HCT116 (cell line): Measurements from ENCODE around the gene NFIA. TPM values are rescaled to one million over a fixed set of nuclear protein-coding genes. Genes with fewer than 3 reads are reported as not detected.

Source experiments
- ATAC-seq: fragments of 200-7000 bp; cut with Tn5 transposase; 2 replicates; pipeline ENCODE4 v1.9.1; 2020; ENCODE audit warnings: mild to moderate bottlenecking, moderate library complexity
- BruUV-seq: library from RNA; stranded (reverse); fragments of 400-500 nt; replicated peaks from 2 replicates; lab custom pipeline; 2021; lab: Mats Ljungman, UMichigan
- CTCF ChIA-PET: fragments of 300-600 bp; sonication (Branson Sonifier 250); formaldehyde crosslinking; loops from one replicate; lab custom pipeline; 2021; ENCODE audit warnings: antibody characterized with exemption; lab: Charles Lee
- POLR2A ChIA-PET: fragments of 300-600, 350-600 bp; sonication (Branson Sonifier 250); formaldehyde crosslinking; loops from one replicate; lab custom pipeline; 2021; ENCODE audit warnings: antibody characterized with exemption; lab: Charles Lee
- RAD21 ChIA-PET, 2 experiments: fragments of 300-600 bp; sonication (Branson Sonifier 250); formaldehyde crosslinking; loops; one replicate each; lab custom pipeline; 2023; ENCODE audit warnings: low total read pairs in 2 of 2; ENCODE audit not compliant: uncharacterized antibody in 2 of 2, unreplicated experiment in 2 of 2, low non-redundant PET in 1 of 2; lab: Charles Lee
- DNase-seq: peaks from one replicate; pipeline ENCODE4 v3.0.0-alpha.2; 2010; ENCODE audit warnings: low read depth, low spot score
- H2AFZ ChIP-seq: fragments of 200-600 bp; shearing (Covaris generic), sonication (generic); 2 replicates; pipeline ENCODE4 v1.6.1; 2017; ENCODE audit warnings: low read depth, mixed run types, mixed read lengths, antibody characterized with exemption, low read length; ENCODE audit not compliant: poor library complexity, severe bottlenecking
- H3K27ac ChIP-seq: 2 replicates; pipeline ENCODE4 v1.5.1; 2012; ENCODE audit warnings: low read depth, low read length
- H3K27me3 ChIP-seq: fragments of 200-600 bp; sonication (generic); 2 replicates; pipeline ENCODE4 v1.6.1; 2016; ENCODE audit warnings: mixed run types, low read length, mixed read lengths; ENCODE audit not compliant: insufficient read depth
- H3K36me3 ChIP-seq, 2 experiments: fragments of 200-500 bp in 1 of 2; fragments of 200-600 bp in 1 of 2; sonication (Bioruptor generic) in 1 of 2; sonication (generic) in 1 of 2; 2 replicates each; pipeline versions ENCODE4 v1.5.1 to v1.6.1; 2014 to 2016; ENCODE audit warnings: low read length in 2 of 2, inconsistent platforms in 1 of 2, mixed read lengths in 1 of 2, mixed run types in 1 of 2; ENCODE audit not compliant: insufficient read depth in 2 of 2, control insufficient read depth in 1 of 2
- H3K4me1 ChIP-seq, 2 experiments: fragments of 200-600 bp in 1 of 2; sonication (generic) in 1 of 2; 2 replicates each; pipeline versions ENCODE4 v1.5.1 to v1.6.1; 2012 to 2017; ENCODE audit warnings: low read length in 2 of 2, inconsistent platforms in 1 of 2, mild to moderate bottlenecking in 1 of 2, mixed read lengths in 1 of 2, mixed run types in 1 of 2, moderate library complexity in 1 of 2; ENCODE audit not compliant: insufficient read depth in 2 of 2, control insufficient read depth in 1 of 2
- H3K4me2 ChIP-seq: fragments of 200-600 bp; sonication (generic); 2 replicates; pipeline ENCODE4 v1.6.1; 2017; ENCODE audit warnings: mixed run types, low read length, mixed read lengths
- H3K4me3 ChIP-seq, 2 experiments: fragments of 200-600 bp in 1 of 2; sonication (generic) in 1 of 2; replicated peaks in 1 of 2; 2 replicates each; pipeline ENCODE4 v1.5.1; 2011 to 2016; ENCODE audit warnings: low read length in 2 of 2, control low read depth in 1 of 2, low read depth in 1 of 2, mild to moderate bottlenecking in 1 of 2, mixed read lengths in 1 of 2, mixed run types in 1 of 2
- H3K79me2 ChIP-seq: fragments of 200-600 bp; sonication (generic); 2 replicates; pipeline ENCODE4 v1.6.1; 2017; ENCODE audit warnings: mild to moderate bottlenecking, mixed run types, low read length, moderate library complexity, mixed read lengths; ENCODE audit not compliant: insufficient read depth
- H3K9ac ChIP-seq: fragments of 200-600 bp; sonication (generic); 2 replicates; pipeline ENCODE4 v1.6.1; 2016; ENCODE audit warnings: low read length, mixed read lengths
- H3K9me2 ChIP-seq: fragments of 200-600 bp; sonication (generic), shearing (Covaris generic); 2 replicates; pipeline ENCODE4 v1.6.1; 2017; ENCODE audit warnings: mixed run types, mild to moderate bottlenecking, moderate library complexity; ENCODE audit not compliant: insufficient read depth
- H3K9me3 ChIP-seq, 2 experiments: fragments of 200-500 bp in 1 of 2; fragments of 200-600 bp in 1 of 2; sonication (Bioruptor generic) in 1 of 2; sonication (generic) in 1 of 2; 2 replicates each; pipeline ENCODE4 v1.6.1; 2014 to 2017; ENCODE audit warnings: low read length in 2 of 2, mixed read lengths in 2 of 2, inconsistent platforms in 1 of 2, low read depth in 1 of 2, mild to moderate bottlenecking in 1 of 2, mixed run types in 1 of 2, moderate library complexity in 1 of 2; ENCODE audit not compliant: control insufficient read depth in 1 of 2, insufficient read depth in 1 of 2
- H4K20me1 ChIP-seq: fragments of 200-600 bp; sonication (generic), shearing (Covaris generic); 2 replicates; pipeline ENCODE4 v1.6.1; 2017; ENCODE audit warnings: mixed run types, mild to moderate bottlenecking, moderate library complexity; ENCODE audit not compliant: insufficient read depth
- EGR1 ChIP-seq: IDR thresholded peaks from 2 replicates; pipeline ENCODE4 v1.6.1; 2012; ENCODE audit warnings: low read depth
- EZH2 ChIP-seq: fragments of 200-600 bp; sonication (generic); IDR thresholded peaks from 2 replicates; pipeline ENCODE4 v1.6.1; 2017; ENCODE audit warnings: antibody characterized with exemption, mixed run types
- JUND ChIP-seq: IDR thresholded peaks from 2 replicates; pipeline ENCODE4 v1.6.1; 2012
- POLR2A ChIP-seq: IDR thresholded peaks from 2 replicates; pipeline ENCODE4 v1.7.0; 2011; ENCODE audit warnings: borderline replicate concordance; ENCODE audit not compliant: insufficient read depth, insufficient read length; ENCODE audit errors: extremely low read depth
- YY1 ChIP-seq: IDR thresholded peaks from 2 replicates; pipeline ENCODE4 v1.6.1; 2011; ENCODE audit warnings: low read length, low read depth, moderate library complexity, mild to moderate bottlenecking; ENCODE audit not compliant: insufficient replicate concordance; ENCODE audit errors: extremely low read depth
- intact Hi-C: fragments of 100-400 bp; cut with micrococcal nuclease; formaldehyde crosslinking; loops from 2 replicates; pipeline ENCODE4 v1.10.0; 2022
- total RNA-seq: library from RNA; stranded (reverse); gene quantifications from one replicate; pipeline ENCODE4 v1.2.1, GENCODE V29; 2021; ENCODE audit not compliant: unreplicated experiment
- TF ChIP-seq, protein P1 (sequence below): IDR thresholded peaks from 2 replicates; pipeline ENCODE4 v1.6.1; 2012

Gene NFIA
- total RNA-seq, 1 experiment from 2014 or later: 17.2 TPM

DNA sequence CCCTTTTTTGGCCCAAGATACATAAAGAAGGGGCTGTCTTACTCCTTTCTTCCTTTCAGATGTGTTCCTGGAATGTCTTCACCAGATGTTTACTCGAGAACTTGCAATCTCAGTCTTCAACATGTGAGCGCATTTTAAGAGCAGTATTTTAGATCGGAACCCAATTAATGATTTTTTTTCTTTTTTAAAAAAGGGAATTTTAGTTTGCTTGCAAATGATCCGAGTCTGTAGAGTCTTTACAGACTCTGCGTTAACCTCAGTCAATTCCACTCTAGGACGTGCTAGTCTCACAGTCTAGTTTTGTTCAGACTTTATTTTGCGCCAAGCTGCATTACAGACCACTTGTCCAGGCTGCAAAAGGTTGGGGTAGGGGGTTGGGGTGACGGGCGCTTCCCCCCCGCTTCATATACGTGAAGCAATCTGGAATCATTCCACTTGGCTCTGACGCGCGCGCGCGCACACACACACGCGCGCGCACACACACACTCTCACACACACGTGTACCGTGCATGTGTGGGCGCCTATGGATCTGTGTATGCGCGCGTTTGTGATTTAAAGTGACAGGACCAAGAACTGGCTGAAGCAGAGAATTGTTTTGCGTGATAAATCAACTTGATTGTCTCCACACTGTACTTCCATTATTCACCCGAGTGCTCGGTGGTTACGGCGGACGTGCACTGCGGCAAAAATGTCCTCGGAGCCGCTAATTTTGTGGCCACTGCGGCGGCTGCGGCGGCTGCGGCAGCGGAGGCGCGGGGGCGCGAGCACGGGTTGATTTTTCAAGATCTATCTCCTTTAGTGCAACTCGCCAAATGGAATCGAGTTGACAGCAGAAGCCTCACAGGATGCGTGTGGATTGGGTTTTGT lies 25.6 kb upstream of the NFIA start:
- Histone ChIP-seq H3K9me2 (no peaks in the 10 kb centered on the region), H3K27ac (peak overlapping the region; percentile 44), H4K20me1 (no peaks in the 10 kb centered on the region), H3K9ac (peak overlapping the region; percentile 76), H3K4me3 (peak overlapping the region; percentile 66 to 70), H3K27me3 (no peaks in the 10 kb centered on the region), H3K9me3 (no peaks in the 10 kb centered on the region), H3K4me1 (peaks cover 3 to 12% of the 10 kb centered on the region in 2 experiments; a peak in 2 of 4 replicates), H3K79me2 (no peaks in the 10 kb centered on the region), H2AFZ (peak overlapping the region; percentile 99), H3K4me2 (peak overlapping the region; percentile 89), H3K36me3 (no peaks in the 10 kb centered on the region)
- BruUV-seq: no TSS peak
- POLR2A ChIA-PET: no interaction called here
- TF ChIP-seq, protein P1, sequence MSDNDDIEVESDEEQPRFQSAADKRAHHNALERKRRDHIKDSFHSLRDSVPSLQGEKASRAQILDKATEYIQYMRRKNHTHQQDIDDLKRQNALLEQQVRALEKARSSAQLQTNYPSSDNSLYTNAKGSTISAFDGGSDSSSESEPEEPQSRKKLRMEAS: peak; percentile 71
- TF ChIP-seq YY1: peak; percentile 50
- TF ChIP-seq JUND: no peak
- TF ChIP-seq POLR2A: no peak
- peak; percentile 60 for TF ChIP-seq EGR1
- no peak for TF ChIP-seq EZH2
- CTCF ChIA-PET: interaction anchor here (1.7 kb wide), 1 partner anchor 14 kb away, joined by 4 read pairs; no protein-coding TSS in a partner anchor
- DNase-seq (peak; percentile 50), ATAC-seq (peak; percentile 51)
- RAD21 ChIA-PET: no interaction called here
- intact Hi-C loops: loop anchor here (1.0 to 10.0 kb wide), 3 partner anchors 21 to 795 kb away; no protein-coding TSS in a partner anchor
